Kasumi-1 (cell line): Measurements from ENCODE around the gene ADSS2.
"Not testable (repeated sequence)": the region's sequence is repeated elsewhere in the genome, so short reads cannot be mapped to it uniquely, and the experiment has no call there.

ENCODE experiments used
- DNase-seq, 2 experiments: peaks; one replicate each; lab custom pipeline; 2025; lab: John Stamatoyannopoulos, UW

The ADSS2 gene

GRCh38 chr1:244365262-244365661 lies 86.4 kb downstream of the ADSS2 start:
- DNase-seq: not testable (repeated sequence)

GRCh38 chr1:244362476-244362875 lies 89.2 kb downstream of the ADSS2 start:
- DNase-seq: no peak

GRCh38 chr1:244361764-244362473 lies 89.8 kb downstream of the ADSS2 start:
- DNase-seq: no peak
